HG02970 (cell line): ENCODE data around the gene SLC2A9.

Experiments
- ATAC-seq: cut with Tn5 transposase; IDR thresholded peaks from one replicate; pipeline ENCODE4 v1.9.1; 2021; ENCODE audit warnings: mild to moderate bottlenecking, moderate library complexity, moderate number of reproducible peaks; ENCODE audit not compliant: unreplicated experiment, low FRiP score

The SLC2A9 gene

GRCh38 chr4:10020871-10021652, at the start of gene SLC2A9:
Gene SLC2A9 (minus strand): TSS chr4:10021497. CDS start chr4:10021429, 68 bp downstream.
- no peak for ATAC-seq

DNA sequence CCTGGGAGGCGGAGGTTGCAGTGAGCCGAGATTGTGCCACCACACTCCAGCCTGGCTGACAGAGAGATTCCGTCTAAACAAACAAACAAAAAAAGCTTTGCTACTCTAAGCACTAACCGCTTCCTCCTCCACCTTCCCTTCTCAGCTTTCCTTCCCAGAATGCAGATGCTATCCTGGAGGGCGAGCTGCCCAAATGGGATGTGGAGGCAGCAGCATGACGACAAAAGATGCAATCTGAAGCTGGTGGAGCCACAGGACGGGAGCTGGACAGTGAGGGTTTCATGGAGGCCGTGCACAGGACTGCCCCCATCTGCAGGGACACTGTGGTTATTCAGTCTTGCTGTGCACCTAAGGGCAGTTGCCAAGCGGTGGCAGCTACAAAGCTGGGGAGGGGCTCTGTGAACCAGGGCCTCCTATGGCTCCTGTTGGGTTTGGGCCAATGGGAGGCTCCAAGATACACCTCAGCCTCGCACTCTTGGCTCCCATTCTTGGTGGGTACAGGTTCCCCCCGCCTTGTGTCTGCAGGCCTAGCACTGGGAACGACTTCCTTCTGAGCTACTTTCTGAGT, 47.9 kb upstream of the SLC2A9 start:
- ATAC-seq, result no peak

DNA sequence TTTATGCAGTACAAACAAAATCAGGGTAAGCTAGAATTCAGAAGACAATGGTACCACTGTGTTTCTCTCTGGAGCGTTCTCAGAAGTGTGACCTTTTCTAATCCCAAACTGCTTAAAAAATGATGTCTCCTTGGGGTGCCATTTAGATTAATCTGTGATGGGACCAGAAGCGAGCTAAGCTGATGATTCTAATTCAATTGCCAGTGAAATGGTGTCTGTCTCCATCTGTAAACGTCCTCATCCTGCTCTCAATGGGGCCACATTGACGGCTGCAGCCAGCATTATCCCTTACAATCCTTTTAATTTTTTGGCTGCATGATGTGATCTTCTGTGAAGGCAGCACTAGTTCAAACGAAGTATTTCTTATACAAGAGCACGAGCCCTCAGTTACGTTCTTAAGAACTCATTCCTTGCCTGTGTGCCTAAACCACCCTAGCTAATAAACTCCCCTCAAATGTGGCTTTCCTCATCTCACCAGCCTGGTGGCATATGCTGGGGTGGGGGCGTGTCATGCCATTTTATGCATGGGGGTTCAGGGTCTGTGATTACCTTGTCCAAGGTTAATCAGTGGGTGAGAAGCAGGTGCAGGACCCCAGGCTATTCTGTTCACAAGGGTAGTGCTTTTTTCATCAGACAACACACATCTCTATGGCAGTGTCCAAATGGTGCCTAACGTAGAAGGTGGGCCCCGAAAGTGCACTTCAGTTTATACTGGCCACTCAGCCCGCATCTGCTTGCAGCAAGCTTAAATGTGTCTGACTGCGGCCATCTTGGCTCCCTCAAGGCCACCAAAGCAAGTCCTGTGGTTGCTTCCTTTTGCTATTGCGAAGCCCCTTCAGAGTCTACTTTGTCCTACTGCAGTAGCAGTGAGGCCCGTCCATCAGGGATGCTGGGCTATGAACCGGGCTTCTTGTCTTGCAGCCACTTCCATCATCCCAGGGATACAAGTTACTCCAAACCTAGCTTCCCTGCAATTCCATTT, 45.7 kb upstream of the SLC2A9 start:
- ATAC-seq, result no peak

DNA sequence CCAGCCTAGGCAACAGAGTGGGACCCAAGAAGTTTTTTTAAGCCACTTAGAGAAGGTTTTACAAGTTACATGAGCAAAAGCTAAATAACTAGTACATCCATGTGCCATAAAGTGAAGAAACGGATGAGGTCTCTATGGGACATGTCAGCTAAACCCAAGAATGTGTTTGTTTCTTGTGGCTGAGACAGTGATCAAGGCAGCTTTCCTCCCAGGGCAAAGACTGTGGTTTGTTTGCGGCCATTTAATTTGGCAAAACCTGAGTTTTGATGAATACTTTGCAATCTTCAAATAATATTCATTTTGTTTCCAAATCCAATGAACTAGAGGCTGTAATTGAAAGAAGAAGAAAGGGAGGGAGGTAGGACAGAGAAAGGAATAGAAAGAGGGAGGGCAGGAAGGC, 44.9 kb upstream of the SLC2A9 start:
- no peak for ATAC-seq

- no peak for ATAC-seq
Observed at GRCh38 chr4:10063544-10064300, 42.4 kb upstream of the SLC2A9 start.

- no peak for ATAC-seq
Observed at GRCh38 chr4:10061650-10062415, 40.5 kb upstream of the SLC2A9 start.

- ATAC-seq, result no peak
Observed at GRCh38 chr4:10058371-10058770, 37.1 kb upstream of the SLC2A9 start.

- ATAC-seq, result no peak
Observed at GRCh38 chr4:10057023-10057395, 35.7 kb upstream of the SLC2A9 start.

DNA sequence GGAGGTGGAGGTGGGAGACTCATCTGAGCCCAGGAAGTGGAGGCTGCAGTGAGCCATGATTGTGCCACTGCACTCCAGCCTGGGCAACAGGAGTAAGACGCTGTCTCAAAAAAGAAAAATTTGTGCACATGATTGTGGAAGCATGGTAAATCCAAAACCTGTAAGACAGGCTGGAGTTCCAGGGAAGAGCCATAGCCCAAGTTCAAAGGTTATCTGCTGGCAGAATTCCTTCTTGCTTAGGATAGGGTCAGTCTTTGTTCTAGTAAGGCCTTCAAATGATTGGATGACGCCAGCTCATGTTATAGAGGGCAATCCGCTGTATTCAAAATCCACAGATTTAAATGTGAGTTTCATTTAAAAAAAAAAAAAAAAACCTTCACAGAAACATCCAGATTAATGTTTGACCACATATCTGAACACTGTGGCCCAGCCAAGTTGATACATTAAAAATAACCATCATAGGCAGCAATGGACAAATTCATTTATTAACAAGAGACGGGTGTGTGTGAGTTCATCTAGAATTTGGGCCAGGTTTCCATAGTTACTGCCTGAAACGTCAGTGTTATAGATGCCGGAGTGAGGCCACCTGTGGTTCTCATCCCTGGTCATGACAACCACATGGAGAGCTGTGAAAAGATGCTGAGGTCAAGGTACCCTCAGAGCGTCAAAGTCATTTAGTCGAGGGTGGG, 35.2 kb upstream of the SLC2A9 start:
- ATAC-seq, result no peak

DNA sequence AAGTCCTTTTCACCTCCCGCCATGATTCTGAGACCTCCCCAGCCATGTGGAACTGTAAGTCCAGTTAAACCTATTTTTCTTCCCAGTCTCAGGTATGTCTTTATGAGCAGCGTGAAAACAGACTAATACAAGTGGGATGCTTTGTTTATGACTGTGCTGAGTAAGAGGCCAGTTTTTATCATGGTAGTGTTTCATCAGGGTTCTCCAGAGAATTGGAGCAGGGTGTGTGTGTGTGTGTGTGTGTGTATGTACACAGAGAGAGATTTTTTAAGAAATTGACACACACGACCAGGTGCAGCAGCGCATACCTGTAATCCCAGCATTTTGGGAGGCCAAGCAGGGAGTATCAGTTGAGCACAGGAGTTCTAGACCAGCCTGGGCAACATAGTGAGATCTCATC, 34.6 kb upstream of the SLC2A9 start:
- no peak for ATAC-seq

DNA sequence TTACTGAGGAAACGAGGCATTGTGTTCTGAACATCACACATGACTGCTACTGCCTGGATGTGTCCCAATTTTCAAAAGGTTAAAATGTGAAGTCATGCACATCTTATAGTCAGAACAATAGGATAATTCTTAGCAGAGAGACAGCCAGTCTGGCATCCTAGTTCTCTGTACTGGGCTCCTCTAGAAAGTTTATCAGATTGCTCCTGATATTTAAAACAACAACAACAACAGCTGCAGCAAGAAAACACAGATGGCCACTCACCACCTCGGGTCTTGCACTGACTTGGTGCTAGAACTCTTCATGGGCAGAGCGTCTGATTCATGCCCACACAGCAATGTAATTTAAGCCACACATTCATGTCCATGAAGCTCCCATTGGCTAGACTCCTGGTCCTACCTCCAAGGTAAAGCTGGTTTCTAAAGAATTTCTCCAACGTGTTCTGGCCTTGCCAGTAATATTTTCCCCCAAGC, 33.3 kb upstream of the SLC2A9 start:
- ATAC-seq, result no peak

GRCh38 chr4:10053635-10054453, 32.5 kb upstream of the SLC2A9 start:
- no peak for ATAC-seq

GRCh38 chr4:10051517-10052135, 30.3 kb upstream of the SLC2A9 start:
- ATAC-seq, result no peak

DNA sequence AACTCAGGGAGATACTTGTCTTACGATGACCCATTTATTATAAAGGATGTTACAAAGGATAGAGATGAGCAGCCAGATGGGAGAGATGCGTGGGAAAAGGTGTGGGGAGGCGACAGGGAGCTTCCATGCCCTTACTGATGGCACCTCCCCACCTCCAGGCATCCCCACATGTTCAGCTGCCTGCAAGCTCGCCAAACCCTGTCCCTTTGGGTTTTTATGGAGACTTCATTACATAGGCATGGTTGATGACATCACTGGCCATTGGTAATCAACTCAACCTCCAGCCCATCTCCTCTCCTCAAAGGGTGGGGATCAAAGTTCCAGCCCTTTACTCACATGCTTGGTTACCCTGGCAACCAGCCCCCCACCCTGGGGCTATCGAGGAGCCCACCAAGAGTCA, 29.4 kb upstream of the SLC2A9 start:
- no peak for ATAC-seq

GRCh38 chr4:10050261-10050661, 29.0 kb upstream of the SLC2A9 start:
- no peak for ATAC-seq

GRCh38 chr4:10048941-10049697, 27.8 kb upstream of the SLC2A9 start:
- ATAC-seq, result no peak

DNA sequence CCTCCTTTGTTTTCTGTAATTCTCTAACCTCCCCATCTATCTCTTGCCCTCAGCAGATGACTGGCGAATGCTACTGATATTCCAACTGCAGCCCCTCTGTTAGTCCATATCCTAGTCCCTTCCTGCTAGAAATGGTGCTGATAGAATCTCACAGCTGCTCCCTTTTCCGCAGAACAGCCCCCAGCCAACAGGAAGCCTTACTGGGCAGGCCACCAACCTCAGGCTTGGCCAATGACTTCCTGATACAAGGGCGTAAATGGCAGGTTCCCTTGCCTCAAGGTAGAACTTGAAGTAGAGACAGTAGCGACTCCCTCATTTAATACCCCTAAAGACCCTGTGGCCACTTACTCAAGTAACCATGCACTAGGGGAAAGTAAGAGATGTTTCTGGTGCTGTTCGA, 26.7 kb upstream of the SLC2A9 start:
- ATAC-seq, result no peak
